ENCODE measurements around the gene SLC38A1. TPM values are rescaled to one million over a fixed set of nuclear protein-coding genes. Genes with fewer than 3 reads are reported as not detected.
"Not testable (repeated sequence)": the region's sequence is repeated elsewhere in the genome, so short reads cannot be mapped to it uniquely, and the experiment has no call there.

Gene SLC38A1
- total and polyA plus RNA-seq, 2 experiments from 2014 or later = 114 to 234 TPM

- no peaks in the 10 kb centered on the region for H3K4me1 ChIP-seq (ENCODE audit: insufficient read depth)
- H4K20me1 ChIP-seq (replicated peaks; ENCODE audit: insufficient read depth) = no peaks in the 10 kb centered on the region
- Mint-ChIP-seq H3K9me3 (peaks cover 35% of the 10 kb centered on the region), H3K4me1 (no peaks in the 10 kb centered on the region), H3K27me3 (ENCODE audit: insufficient read depth, low read depth, poor library complexity) (no peaks in the 10 kb centered on the region), H3K36me3 (ENCODE audit: low read depth) (peaks cover 18% of the 10 kb centered on the region), H3K4me3 (no peak overlapping the region), H3K27ac (no peak overlapping the region)
- H3K4me3 ChIP-seq = no peak overlapping the region
- H3K79me2 ChIP-seq (replicated peaks; ENCODE audit: insufficient read depth) = no peaks in the 10 kb centered on the region
- no peaks in the 10 kb centered on the region for H3F3A ChIP-seq (replicated peaks; ENCODE audit: low read depth)
- DNase-seq (ENCODE audit: low spot score) (no peak), ATAC-seq (no peak)
- no peaks in the 10 kb centered on the region for H3K36me3 ChIP-seq (ENCODE audit: insufficient read depth)
- TF ChIP-seq ZNF114 (CRISPR knock-in tag; IDR thresholded peaks at IDR 0.05) (no peak), JUNB (IDR thresholded peaks at IDR 0.05; ENCODE audit: unreplicated experiment) (no peak), CTCF (conservative IDR thresholded peaks at IDR 0.05; ENCODE audit: low read depth in 2 of 2) (0 out of 4 replicates have a peak, but pooled peaks of 1 of the 2 experiments have one; percentile 18), POLR2AphosphoS5 (IDR thresholded peaks at IDR 0.05; ENCODE audit: low read depth) (no peak)
- H3K9me2 ChIP-seq (ENCODE audit: insufficient read depth) = no peaks in the 10 kb centered on the region
- H3K27me3 ChIP-seq (ENCODE audit: insufficient read depth) = no peaks in the 10 kb centered on the region
- H3K27ac ChIP-seq (ENCODE audit: low read depth) = no peak overlapping the region
- H3K4me2 ChIP-seq = no peak overlapping the region
- H2AFZ ChIP-seq = no peak overlapping the region
Measured at GRCh38 chr12:46292754-46293402, 24.0 kb upstream of the SLC38A1 start.

GRCh38 chr12:46291953-46292352 is 23.1 kb upstream of the SLC38A1 start:
- H3K27me3 Mint-ChIP-seq (ENCODE audit: insufficient read depth, low read depth, poor library complexity); H3K4me2 ChIP-seq; DNase-seq (ENCODE audit: low spot score); H3K4me3 ChIP-seq; H3K27ac Mint-ChIP-seq; H3K36me3 ChIP-seq (ENCODE audit: insufficient read depth); H4K20me1 ChIP-seq (replicated peaks; ENCODE audit: insufficient read depth); H3K9me2 ChIP-seq (ENCODE audit: insufficient read depth); H3K4me3 Mint-ChIP-seq; H3K79me2 ChIP-seq (replicated peaks; ENCODE audit: insufficient read depth); ATAC-seq; H3K27ac ChIP-seq (ENCODE audit: low read depth); H3F3A ChIP-seq (replicated peaks; ENCODE audit: low read depth); H3K27me3 ChIP-seq (ENCODE audit: insufficient read depth); H2AFZ ChIP-seq; H3K4me1 Mint-ChIP-seq; H3K4me1 ChIP-seq (ENCODE audit: insufficient read depth): not testable (repeated sequence)
- peaks cover 25% of the 10 kb centered on the region for H3K36me3 Mint-ChIP-seq (ENCODE audit: low read depth)
- peaks cover 44% of the 10 kb centered on the region for H3K9me3 Mint-ChIP-seq

GRCh38 chr12:46285177-46285576 is 16.3 kb upstream of the SLC38A1 start:
- not testable (repeated sequence) for H3K27me3 Mint-ChIP-seq (ENCODE audit: insufficient read depth, low read depth, poor library complexity); H3K36me3 ChIP-seq (ENCODE audit: insufficient read depth); H3K4me1 Mint-ChIP-seq; H3K4me2 ChIP-seq; H3K27me3 ChIP-seq (ENCODE audit: insufficient read depth); H3K9me2 ChIP-seq (ENCODE audit: insufficient read depth); H3K4me1 ChIP-seq (ENCODE audit: insufficient read depth); H4K20me1 ChIP-seq (replicated peaks; ENCODE audit: insufficient read depth); ATAC-seq; H3K27ac Mint-ChIP-seq; DNase-seq (ENCODE audit: low spot score); H2AFZ ChIP-seq; H3K79me2 ChIP-seq (replicated peaks; ENCODE audit: insufficient read depth); H3K4me3 ChIP-seq; H3K4me3 Mint-ChIP-seq; H3F3A ChIP-seq (replicated peaks; ENCODE audit: low read depth); H3K27ac ChIP-seq (ENCODE audit: low read depth)
- Mint-ChIP-seq H3K36me3 (ENCODE audit: low read depth) (peaks cover 52% of the 10 kb centered on the region), H3K9me3 (peaks cover 66% of the 10 kb centered on the region)

All from GM23338 (cell line).